HG03571 (cell line): ENCODE results near the gene TEDC1.
A peak's percentile ranks its signal among the peaks of the same experiment; 100 is the strongest.

Experiments
- ATAC-seq: cut with Tn5 transposase; IDR thresholded peaks from one replicate; pipeline ENCODE4 v1.9.1; 2021; ENCODE audit not compliant: unreplicated experiment

TEDC1 gene

DNA sequence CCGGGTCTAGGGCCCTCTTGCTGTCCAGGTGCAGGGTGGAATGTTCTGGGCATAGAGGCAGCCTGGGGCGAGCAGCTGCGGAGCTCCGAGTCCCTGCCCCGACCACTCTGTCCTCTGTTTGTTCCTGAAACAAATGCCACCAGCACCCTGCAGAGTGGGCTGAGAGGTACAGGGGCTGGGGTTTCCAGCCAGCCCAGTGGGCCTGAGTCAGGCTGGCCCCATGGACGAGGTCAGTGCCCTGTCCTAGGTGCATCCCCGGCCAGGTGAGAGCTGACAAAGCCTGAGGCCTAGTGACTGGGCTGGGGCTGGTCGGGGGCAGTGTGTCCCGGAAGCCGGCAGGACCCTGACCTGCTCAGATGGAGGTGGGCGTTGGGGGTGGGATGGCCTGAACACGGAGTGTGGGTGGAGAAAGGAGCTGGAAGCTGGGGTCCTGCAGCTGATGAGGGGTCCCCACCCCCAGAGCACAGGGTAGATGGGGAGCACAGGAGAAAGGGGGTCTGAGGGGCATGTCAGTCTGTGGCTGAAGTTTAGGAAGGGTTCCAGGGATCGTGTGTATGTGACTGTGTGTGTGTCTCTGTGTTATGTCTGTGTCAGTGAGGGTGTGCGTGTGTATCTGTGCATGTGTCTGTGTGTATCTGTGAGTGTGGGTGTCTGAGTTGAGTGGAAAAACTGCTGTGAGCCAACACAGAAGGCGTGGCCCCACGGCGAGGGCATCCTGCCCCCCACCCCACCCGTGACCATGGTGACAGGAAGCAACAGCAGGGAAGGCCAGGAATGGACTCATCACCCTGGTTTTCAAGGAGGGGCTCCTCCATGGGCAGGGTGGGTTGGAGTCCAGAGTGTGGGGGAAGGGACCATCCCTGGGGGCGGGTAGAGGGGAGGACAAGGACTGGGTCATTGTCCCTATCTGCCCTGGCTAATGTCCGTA lies 6.7 kb upstream of the TEDC1 start:
- ATAC-seq, result no peak

DNA sequence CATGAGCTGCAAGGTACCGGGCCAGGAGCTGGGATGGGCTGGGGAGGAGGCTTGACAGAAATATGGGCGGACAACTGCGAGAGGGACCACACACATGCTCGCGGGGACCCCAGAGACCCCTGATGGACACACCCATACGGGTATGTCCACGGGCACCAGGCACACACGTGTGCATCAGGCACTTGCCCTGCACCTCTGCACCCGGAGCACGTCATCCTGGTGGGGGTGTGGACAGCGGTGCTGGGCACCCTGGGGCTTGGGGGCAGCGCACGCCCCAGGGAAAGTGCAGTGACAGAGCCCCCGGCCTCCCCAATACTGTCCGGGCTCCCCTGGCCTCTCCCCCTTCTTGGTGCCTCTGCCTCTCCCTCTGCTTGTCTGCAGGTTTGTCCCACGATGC lies 6.1 kb upstream of the TEDC1 start:
- ATAC-seq, result no peak

DNA sequence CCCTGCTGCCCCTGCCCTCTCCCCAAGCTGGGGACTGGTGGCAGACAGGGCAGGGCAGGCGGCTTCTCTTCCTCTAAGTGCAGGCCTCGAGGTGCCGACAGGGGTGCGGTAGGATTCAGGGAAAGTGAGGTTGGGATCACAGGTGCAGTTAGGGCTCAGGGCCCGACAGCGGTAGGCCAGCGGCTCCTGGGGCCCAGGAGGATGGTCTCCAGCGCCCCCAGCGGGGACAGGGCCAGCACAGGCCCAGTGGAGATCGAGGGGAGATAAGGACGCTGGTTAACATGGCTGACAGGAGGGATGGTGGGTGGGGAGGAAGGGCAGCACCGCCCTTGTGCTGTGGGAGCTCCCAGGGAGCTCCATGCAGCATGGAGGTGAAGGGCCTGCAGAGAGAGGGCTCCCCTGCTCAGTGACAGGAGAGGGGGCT lies 5.3 kb upstream of the TEDC1 start:
- no peak for ATAC-seq

DNA sequence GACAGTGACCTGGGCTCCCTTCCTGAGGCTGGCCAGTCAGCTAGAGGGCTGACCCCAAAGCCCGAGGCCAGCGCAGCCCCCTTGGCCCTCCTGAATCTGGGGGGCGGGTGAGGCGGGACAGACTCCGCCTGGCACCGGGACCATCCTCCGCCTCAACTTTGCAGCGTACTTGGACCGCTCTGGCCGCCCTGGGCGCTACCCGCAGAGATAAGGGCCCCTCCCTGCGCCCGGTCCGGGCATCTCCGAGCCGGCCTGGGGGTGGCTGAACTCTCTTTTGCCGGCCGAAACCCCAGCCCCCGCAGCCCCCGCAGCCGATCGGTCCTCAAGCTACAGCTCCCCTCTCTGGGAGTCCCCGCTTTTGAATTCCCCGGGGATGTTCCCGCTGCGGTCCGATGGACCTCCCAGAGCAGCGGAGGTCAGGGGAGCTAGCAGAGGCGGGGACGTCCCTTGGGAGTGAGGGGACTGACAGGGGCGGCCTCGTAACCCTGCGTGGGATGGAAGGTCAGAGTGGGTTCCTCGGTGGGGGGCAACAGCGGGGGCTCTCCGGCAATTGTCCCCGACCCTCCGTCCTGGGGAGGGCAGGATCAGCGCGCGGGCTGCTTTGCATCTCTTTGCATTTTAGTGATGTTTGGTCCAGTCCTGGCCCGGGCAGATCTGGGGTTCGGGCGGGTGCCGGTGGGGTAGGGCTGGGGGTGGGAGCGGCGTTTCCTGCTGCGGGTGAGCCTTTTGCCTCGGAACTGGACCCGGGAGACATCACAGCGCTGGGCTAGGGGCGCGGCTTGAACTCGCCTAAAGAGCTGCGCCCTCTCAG lies 4.7 kb upstream of the TEDC1 start, which contains the start of gene CRIP1:
TSS of gene CRIP1 (plus strand) at position 724 of the 811 bp plus-strand sequence. CDS start 374 bp downstream, outside the sequence.
- ATAC-seq, result no peak

DNA sequence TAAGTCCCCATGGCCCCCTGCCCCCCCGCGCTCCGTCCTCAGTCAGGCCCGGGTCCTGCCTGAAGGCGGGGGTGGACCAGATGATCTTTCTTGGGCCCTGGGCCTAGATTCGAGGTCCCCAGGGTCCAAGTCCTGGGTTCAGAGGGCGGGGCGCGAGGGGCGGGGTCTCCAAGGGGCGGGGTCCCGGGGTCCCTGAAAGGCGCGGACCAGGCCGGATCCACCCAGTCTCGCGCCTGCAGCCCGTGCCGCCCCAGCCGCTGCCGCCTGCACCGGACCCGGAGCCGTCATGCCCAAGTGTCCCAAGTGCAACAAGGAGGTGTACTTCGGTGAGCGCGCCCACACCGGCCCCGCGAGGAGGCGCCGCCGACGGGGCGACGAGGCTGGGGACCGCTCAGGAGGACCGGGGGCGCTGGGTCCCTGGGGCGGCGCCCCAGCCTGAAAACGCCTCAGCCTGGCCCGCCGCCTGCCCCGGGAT lies 4.0 kb upstream of the TEDC1 start:
- ATAC-seq, result no peak

DNA sequence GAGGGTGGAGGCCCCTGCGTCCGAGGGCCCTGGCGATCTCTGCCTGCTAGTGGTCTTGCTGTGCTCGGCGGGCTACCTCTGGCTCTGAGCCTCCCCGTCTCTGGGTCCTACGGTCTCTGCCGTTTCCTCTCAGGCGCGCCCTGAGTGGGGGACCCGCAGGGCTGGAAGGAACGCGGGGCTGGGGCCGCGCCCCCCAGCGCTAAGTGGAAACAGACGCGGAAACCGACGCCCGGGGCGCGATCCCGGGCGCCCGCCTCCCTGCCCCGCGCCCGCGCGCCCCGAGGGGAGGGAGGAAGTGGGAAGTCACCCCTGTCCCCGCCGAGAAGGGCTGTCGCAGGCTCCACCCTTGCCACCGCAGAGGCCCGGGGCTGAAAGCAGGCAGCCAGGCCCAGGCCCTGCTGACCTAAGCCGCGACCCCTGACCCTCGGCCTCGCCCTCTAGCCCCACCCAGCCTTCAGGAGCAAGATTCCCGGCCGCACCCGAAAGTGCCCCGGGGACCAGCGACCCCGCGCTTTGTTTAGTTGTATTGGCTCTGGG lies 3.5 kb upstream of the TEDC1 start:
- ATAC-seq, result no peak

DNA sequence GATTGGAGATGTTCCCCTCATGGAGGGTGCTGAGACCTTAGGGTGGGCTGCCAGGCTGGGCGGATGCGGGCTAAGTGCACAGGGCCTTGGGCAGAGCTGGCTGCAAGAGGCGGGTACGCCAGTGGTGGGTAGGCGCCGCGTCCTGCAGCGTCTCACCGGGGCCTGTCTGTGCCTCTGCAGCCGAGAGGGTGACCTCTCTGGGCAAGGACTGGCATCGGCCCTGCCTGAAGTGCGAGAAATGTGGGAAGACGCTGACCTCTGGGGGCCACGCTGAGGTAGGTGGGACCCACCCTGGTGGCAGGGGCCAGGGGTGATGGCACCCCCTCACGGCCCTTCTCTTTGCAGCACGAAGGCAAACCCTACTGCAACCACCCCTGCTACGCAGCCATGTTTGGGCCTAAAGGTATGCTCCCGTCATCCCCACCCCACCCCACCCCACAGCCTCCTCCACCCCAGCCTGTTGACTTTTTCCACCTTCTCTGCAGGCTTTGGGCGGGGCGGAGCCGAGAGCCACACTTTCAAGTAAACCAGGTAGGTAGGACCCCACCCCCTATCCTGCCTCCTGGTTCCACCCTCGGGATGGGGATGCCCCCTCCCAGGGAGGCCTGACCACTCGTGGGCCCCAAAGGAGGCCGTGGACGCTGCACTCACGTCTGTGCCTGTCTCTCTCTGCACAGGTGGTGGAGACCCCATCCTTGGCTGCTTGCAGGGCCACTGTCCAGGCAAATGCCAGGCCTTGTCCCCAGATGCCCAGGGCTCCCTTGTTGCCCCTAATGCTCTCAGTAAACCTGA lies 2.9 kb upstream of the TEDC1 start:
- ATAC-seq, result no peak

DNA sequence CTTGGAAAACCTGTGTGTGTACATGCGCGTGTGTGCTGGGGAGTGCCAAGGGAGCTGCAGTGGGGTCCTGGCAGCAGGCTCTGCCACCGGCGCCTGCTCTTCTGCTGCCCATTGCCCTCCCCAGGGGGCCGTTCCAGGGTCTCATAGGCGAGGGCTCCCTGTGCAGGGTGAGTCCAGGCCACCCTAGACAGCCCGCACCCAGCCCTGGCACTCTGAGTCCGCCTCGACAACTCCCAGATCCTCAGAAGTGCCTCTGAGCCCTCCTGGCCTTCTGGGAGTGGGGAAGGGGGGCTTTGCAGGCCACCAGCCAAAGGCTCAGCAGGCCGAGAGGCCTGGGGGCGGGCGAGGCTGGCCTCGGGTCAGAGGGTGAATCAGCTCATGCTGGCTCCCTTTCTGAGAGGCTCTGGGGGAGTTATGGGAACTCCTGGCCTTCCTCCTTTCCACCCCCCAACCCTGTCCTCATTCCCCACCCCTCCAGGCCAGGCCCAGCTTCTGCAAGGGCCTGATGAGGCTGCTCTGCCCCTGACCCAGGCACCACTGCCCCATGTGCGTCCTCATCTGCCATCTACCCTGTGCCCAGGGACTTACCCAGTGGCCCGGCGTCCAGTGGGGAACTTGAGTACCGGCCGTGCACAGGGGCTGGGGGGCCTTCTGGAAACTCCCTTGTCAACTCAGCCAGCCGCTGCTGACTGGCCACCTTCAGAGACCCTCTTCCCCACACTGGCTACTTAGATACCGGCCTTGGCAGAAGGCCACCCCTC lies 2.1 kb upstream of the TEDC1 start:
- no peak for ATAC-seq

DNA sequence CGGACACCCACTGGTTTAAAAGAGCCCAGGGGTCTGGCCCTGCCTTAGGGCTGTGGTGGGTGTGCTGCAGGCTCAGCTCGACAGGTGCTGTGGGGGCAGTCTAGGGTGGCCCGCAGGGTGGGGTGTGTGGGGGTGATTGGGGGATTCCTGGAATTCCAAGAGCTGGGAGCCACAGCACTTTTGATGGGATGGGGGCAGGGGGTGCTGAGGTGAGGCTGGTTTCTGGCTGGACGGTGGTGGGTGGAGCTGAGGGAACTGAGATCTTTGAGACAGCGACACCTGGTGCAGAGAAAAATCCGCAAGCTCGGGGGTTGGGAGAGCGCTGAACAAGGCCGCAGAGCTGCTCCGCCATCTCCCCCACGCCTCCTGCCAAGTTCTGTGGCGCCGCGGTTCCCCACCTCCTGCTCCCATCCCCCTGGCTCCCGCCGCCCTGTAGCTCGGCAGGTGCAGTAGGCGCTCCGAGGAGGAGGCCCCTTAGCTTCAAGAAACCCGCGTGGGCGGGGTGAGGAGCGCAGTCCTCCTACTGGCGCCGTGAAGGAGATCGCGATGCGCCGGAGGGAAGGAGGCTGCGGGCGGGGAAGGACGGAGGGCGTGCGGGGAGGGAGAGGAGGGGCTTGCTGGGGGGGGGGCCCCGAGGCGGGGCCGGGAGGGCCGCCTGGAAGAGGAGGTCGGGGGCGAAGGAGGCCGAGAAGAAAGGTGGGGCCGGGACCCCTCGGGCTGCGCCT lies 1.3 kb upstream of the TEDC1 start:
- ATAC-seq, result no peak

DNA sequence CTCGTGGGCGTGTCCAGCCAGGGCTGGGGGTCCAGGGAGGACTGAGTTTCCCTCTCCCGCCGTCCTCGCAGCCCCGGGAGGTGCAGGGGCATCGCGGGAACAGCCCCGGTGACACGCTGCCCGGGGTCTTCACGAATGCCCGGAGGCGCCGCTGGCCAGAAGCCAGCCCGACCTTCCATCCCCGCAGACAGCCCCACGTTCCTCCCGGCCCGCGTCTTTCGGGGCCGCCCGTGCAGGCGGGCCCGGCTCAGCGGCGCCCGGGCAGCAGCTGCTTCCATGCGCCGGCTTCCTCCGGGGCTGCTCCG lies 827 bp upstream of the TEDC1 start:
- ATAC-seq, result peak; percentile 0

DNA sequence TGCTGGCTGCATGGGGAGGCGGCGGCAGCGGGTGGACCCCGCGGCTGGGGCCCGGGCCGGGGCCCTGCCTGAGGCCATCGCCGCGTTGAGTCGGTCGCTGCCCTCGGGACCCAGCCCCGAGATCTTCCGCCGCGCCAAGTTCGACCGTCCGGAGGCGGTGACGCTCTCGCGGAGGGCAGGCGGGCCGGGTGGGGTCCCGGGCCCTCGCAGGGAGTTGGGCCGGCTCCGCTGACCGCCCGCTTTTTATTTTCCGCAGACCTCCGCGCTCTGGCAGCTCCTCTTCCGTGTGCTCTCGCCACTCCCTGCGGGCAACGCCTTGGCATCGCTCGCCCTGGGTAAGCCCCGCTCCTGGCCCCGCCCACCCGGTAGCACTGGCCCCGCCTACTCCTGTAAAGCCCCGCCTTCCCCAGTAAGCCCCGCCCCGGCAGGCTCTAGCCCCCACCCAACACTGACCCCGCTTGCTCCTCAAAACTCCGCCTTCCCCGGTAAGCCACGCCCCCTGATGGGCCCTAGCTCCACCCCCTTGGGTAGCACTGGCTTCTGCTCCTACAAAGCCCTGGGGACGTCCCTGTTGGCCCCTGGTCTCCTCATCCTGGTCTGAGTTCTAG lies 424 bp downstream of the TEDC1 start:
- no peak for ATAC-seq

DNA sequence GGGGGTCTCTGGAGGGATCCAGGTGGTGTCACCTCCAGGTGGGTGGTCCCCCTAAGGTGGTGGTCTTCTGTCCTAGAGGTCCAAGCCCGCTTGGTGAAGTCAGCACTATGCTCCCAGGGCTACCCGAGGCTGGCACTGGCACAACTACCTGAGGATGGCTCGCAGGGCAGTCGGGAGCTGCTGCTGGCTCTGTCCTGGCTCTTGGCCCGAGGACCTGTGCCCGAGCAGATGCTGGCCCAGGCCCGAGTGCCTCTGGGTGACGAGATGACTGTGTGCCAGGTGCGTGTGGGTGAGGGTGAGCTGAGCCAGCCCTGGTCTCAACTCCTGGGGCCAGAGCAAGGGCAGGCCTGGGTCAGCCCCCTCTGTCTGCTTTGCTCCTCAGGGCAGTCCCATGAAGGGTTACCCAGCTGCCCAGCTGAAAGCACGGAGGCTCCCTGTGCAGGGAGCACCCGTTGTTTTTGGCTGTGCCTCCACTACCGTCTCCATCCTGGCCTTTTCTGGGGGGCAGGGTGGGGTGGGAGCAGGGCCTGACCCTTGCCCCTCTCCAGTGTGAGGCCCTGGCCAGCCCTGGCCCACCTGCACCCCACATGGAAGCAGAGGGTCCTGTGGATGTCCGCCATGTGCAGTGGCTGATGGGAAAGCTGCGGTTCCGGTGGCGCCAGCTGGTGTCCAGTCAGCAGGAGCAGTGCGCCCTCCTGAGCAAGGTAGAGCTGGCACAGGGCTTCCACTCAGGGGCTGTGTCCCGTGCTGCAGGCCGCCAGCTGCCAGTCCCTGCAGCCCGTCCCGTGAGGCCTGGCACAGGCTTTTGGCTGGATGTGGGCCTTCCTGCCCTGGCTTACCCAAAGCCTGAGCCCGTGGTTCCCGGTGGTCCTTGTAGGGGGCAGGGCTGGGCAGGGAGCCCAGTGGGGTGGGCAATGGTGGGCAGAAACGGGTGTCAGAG lies 1.3 kb downstream of the TEDC1 start:
- no peak for ATAC-seq

DNA sequence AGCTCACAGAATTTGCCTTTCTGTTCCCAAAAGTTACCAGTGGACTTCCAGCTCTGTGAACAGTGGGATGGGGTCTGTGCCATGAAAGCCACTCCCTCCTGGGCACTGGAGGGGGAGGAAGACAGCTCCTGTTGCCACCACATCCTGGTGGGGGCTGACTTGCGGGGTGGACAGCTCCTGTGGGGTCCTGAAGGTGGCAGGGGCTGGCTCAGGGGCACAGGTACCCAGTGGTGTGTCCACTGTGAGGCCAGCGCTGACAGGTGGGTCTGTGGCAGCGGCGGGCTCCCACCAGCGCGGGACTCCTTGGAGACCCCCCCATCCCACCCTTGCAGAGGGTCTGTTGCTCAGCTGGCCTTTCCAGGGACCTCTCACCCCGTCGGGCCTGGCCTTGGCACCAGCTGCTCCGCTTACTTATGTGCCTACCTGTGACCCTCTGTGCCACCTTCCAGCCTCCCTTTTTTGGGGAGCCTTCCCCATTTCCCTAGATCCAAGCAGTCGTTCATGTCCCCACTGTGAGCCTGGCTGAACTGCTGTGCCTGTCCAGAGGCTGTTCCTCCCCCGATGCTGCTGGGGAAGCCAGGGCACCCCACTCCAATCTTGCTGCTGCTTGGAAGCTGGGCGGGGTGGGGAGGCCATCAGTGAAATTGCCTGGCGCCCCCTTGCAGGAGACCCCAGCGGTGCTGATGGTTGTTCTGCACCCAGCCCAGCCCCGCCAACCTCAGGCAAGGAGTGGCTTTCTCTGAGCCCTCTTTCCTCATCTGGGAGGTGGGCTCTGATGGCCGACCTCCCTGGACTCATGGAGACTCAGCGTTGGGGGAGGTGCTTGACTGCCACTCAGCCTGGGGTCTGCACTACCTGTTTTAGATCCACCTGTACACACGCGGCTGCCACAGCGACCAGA lies 2.2 kb downstream of the TEDC1 start:
- no peak for ATAC-seq

DNA sequence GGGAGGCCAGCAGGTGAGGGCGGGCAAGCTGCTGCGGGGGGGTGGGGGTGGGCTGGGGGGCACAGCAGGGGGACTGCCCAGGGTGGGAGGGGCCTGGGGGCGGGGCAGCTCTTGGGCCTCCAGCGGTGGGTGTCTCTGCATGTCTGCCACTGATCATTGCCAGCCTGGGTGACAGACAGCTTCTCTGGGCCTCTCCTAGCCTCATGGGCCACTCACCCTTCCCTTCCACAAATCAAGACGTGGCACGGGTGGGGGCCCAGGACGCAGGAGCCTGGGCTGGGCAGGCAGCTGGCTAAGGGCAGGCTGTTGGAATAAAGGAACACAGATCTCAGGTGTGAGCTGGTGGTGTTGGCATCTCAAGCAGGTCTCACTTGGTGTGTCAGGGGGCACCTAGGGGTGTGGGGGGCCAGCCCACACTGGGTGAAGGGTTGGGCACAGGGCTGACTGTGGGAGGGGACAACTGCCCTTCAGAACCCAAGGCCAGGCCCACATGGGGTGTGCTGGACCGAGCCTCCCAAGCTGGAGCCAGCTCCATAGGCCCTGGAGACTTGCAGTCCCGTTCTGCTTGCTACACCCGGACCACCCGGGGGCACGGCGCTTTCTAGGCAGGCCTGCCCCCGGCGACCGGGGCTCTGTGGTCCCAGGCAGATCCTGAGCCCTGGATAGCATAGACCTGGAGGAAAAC lies 3.0 kb downstream of the TEDC1 start:
- ATAC-seq, result no peak

DNA sequence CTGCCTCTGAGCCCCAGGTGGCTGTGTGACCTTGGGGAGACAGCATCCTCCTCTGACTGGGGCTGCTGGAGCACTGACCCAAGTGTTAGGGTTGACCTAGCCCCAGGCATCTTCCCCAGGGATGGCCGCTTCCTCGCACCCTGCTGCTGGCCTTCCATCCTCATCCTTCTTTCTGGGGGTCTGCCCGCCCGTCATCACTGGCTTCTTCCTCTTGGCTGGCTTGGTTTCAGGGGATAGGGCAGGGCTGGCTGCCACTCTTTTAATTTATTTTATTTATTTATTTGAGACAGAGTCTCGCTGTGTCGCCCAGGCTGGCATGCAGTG lies 3.5 kb downstream of the TEDC1 start:
- ATAC-seq, result no peak

DNA sequence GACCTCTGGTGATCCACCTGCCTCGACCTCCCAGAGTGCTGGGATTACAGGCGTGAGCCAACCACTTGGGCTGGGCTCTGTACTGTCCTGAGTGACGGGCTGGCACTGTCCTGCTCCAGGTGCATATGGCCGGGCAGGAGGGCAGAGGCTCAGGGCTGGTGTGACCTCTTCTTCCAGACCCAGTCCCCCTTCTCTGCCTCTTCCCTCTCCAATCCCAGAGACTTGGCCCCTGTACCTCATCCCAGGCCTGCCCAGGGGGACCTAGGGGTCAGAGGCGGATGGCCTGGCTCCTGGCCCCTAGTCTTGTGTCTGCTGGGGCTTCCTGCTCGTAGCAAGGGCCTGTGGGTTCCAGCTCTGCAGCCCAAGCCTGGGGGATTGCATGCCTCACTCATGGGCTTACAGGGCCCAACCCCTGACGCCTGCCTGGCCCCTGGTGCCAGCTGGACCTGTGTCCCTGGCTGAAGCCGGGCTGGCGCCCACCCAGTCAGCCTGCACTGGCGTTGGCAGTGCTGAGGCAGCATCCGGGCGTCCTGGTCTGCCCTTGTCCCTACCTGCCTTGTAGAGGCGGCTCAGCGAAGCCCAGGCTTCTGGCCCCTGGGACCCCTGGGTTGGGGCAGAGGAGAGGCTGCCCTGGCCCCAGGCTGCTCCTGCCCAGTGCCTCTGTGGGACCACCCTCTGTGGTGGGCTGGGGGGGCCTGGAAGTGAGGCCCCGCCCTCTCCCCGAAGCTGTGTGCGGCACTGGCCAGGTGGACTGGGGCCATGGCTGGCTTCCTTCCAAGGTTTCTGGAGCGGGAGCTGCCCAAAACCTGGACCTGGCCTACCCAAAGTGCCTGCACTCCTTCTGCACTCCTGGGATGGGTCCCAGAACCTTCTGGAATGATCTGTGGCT lies 4.3 kb downstream of the TEDC1 start:
- ATAC-seq, result no peak
